Activated CD8-positive, alpha-beta memory T cell treated with anti-CD3 and anti-CD28 coated beads for 48 hours (primary cell): Measurements from ENCODE around the gene PPP1R37.

Experiments
- DNase-seq, 3 experiments: peaks; one replicate each; pipeline ENCODE4 v3.0.0-alpha.2; 2020; ENCODE audit warnings: low read depth in 2 of 3, low spot score in 2 of 3

PPP1R37 gene

DNA sequence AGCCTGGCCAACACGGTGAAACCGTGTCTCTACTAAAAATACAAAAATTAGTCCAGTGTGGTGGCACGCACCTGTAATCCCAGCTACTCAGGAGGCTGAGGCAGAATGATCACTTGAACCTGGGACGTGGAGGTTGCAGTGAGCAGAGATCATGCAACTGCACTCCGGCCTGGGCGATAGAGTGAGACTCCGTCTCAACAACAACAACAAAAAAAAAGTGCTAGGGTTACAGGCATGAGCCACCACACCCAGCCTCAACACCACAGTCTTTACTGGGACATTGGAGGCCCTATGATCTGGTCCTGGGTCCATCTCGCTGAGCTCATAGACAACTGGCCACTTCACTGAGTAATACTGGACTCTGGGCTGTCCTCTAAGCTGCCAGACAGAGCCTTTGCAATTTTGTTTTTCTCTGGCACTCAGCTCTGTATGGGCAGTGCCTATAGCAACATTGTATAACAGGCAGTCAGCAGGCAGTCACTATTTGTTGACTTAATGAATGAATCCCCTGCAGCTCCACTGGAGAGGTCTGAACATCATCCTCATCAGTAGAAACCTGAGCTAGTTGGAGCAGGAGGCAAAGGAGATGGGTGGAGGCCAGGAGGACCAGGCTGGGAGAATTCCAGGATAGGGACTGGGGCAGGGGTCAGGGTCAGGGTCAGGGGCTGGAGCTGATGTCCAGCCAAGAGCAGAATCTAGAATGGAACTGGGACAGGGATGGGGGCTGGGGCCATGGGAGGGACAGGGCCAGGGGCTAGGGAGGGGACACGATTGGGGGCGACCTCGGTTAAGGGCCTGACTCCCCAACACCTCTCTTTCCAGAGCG lies 93.7 kb downstream of the PPP1R37 start:
- no peak for DNase-seq

DNA sequence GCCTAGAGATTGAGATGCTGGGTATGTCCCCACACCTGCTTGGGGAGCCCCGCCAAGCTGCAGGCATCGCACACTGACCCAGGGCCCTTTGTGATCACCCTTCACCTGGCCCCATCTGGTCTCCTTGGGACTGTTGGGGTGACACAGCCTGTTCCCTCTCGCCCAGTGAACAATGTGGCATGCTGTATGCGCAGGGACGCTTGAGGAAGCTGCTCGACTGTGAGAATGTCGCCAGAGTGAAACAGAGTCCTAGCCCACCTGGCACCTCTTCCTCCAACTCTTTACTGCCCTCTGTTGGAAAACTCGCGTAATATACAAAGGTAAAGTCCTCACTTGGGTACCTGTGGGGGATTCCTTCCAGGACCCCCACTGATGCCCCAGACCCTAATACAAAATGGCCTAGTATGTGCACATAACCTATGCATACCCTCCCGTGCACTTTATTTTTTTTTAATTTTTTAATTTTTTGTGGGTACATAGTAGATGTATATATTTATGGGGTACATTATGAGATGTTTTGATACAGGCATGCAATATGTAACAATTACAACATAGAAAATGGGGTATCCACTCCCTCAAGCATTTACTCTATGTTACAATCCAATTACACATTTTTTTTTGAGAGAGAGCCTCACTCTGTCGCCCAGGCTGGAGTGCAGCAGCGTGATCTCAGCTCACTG lies 94.6 kb downstream of the PPP1R37 start:
- no peak for DNase-seq

DNA sequence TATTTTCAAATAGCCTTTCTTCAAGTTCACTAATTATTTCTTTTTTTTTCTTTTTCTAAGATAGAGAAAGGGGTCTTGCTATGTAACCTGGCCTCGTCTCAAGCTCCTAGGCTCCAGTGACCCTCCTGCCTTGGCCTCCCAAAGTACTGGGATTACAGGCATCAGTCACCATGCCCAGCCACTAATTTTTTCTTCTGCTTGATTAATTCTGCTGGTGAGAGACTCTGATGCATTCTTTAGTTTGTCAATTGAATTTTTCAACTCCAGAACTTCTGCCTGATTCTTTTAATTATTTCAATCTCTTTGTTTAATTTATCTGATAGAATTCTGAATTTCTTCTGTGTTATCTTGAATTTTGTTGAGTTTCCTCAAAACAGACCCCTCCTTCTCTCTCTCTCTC lies 97.0 kb downstream of the PPP1R37 start:
- no peak for DNase-seq

DNA sequence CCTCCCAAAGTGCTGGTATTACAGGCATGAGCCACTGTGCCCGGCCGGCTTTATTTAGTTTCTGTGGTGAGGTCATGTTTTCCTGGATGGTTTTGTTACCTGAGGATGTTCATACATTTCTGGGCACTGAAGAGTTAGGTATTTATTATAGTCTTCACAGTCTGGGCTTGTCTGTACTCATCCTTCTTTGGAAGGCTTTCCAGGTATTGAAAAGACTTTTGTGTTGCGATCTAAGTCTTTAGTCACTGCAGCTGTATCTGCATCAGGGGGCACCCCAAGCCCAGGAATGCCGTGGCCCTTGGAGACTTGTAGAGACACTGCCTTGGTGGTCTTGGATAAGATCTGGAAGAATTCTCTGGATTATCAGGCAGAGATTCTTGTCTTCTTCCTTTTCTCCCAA lies 98.4 kb downstream of the PPP1R37 start:
- DNase-seq: no peak

DNA sequence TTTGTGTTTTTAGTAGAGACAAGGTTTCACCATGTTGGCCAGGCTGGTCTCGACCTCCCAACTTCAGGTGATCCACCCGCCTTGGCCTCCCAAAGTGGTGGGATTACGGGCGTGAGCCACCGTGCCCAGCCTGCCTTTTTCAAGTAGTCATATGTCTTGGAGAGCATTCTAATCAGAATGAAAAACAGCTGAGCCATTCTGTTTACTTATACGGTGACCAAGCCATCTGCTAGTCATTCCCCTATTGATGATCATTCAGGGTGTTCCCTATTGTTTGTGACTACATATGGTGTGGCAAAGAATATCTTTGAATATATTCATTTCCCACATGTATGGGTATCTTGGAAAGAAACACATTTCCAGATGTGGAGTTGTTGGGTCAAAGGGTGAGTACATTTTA lies 102.8 kb downstream of the PPP1R37 start:
- no peak for DNase-seq
